GM21723 (cell line): ENCODE results near the gene SMIM7.
"Not testable (repeated sequence)": the region's sequence is repeated elsewhere in the genome, so short reads cannot be mapped to it uniquely, and the experiment has no call there.

Source experiments
- ATAC-seq: cut with Tn5 transposase; IDR thresholded peaks from one replicate; pipeline ENCODE4 v1.9.1; 2021; ENCODE audit warnings: mild to moderate bottlenecking, moderate library complexity; ENCODE audit not compliant: unreplicated experiment

Gene SMIM7

GRCh38 chr19:16655727-16656126 is 4.2 kb downstream of the SMIM7 start:
- ATAC-seq, result no peak

DNA sequence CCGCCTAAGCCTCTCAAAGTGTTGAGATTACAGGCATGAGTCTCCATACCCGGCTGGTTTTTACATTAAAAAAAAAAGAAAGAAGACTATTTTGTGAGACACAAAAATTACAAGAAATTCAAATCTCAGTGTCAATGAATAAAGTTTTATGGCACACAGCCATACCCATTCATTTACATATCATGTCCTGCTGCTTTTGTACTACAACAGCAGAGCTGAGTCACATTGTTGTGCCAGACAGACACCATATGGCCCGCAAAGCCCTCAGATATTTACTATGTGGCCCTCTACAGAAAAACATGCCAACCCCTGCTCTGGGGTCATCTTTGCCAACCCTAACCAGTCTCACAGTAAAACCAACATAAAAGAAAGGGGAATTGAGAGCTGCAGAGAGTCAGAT is 5.3 kb downstream of the SMIM7 start:
- no peak for ATAC-seq

GRCh38 chr19:16654140-16654539 is 5.8 kb downstream of the SMIM7 start:
- no peak for ATAC-seq

- no peak for ATAC-seq
Measured at GRCh38 chr19:16652854-16653253, 7.1 kb downstream of the SMIM7 start.

GRCh38 chr19:16651421-16652188 is 8.3 kb downstream of the SMIM7 start:
- not testable (repeated sequence) for ATAC-seq

- no peak for ATAC-seq
Measured at GRCh38 chr19:16650821-16651220, 9.1 kb downstream of the SMIM7 start.

- ATAC-seq, result no peak
Measured at GRCh38 chr19:16649734-16650133, 10.2 kb downstream of the SMIM7 start.

- ATAC-seq, result no peak
Measured at GRCh38 chr19:16645140-16645539, 14.8 kb downstream of the SMIM7 start.

DNA sequence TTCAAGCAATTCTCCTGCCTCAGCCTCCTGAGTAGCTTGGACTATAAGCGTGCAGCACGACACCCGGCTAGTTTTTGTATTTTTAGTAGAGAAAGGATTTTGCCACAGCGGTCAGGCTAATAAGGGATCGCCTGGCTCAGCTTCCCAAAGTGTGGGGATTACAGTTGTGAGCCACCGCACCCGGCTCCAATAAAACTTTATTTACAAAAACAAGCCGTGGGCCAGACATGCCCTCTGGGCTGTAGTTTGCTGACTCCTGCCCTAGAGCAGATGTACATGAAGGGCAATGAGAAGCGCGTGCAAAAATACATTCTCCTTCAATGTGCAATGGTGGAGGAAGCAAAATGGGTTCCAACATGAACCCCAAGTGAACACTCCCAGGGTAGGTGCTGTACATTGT is 18.2 kb downstream of the SMIM7 start:
- ATAC-seq, result no peak

- no peak for ATAC-seq
Measured at GRCh38 chr19:16640951-16641350, 19.0 kb downstream of the SMIM7 start.

DNA sequence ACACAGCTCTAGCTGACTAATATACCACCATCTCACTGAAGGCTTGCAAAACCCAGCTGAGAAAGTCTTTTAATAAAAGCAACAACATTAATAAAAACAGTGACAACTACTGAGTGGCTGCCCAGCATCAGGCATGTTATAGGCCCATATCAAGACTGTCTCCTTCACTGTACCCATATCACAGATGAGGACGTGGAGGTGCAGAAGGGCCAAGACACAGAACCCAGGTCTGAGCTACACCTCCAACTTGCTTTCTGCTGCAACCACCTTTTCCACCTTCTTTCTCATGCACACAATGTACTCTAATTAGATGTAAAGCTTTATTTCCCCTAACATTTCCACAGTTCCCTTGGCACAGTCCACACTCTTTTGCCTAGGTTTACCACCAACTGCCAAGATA is 21.3 kb downstream of the SMIM7 start:
- ATAC-seq, result no peak

- ATAC-seq, result no peak
Measured at GRCh38 chr19:16637535-16637934, 22.4 kb downstream of the SMIM7 start.

DNA sequence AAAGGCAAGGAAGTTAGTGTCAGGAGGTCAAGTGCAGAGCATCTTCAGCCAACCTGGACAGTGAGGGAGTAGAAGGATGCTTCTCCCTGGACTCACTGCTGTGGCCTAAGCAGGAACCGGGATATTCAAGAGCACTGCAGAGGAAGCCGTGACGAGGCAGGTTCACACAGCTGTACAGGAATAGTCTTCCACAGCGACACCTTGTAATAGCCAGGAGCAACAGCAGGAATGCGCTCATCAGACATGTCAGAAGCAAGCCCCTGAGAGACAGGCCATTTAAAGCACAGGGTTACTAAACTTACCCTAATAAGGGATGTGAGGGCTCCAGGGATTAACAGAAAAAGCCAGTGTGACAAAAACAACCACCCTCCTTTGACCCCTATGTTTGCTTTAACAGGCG is 28.5 kb downstream of the SMIM7 start:
- ATAC-seq, result no peak

DNA sequence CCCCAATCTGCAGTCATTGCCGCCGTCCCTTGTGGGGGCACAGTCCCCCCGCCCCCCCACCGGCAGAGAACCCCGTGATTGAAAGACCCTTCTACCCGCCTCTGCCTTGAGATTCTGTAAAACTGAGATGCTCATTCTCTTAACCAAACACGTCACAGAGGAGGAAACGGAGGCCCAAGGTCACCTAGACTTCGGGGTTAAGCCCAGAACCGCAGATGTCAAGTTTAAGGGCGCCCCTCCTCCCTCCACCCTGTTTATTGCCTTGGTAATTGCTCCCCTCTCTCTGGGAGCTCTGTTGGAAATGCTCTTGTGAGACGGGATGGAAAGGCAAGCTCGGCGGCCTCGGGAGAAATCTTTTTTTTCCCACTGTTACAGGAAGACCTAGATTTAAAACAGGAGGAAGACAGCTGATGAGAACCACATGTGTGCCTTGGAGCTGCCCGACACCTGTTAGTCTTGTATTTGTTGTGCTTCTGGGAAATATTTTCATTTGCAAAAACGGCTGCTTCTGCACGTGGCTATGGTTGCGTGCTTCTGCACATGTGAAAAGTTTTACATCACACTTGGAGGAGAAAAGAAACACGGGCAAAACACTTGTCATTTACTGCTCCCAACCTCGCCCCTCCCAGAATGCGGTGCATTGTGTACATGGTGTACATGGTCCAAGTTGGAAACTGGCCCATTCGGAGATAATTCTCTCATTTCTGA is 30.8 kb downstream of the SMIM7 start:
- ATAC-seq, result peak; percentile 5

GRCh38 chr19:16628183-16628983 is 31.6 kb downstream of the SMIM7 start, which contains the start of gene MED26:
MED26 (minus strand) TSS chr19:16628204; CDS start chr19:16627943, 261 bp downstream.
- ATAC-seq, result peak; percentile 79

GRCh38 chr19:16627928-16628182 is 32.1 kb downstream of the SMIM7 start:
- no peak for ATAC-seq

DNA sequence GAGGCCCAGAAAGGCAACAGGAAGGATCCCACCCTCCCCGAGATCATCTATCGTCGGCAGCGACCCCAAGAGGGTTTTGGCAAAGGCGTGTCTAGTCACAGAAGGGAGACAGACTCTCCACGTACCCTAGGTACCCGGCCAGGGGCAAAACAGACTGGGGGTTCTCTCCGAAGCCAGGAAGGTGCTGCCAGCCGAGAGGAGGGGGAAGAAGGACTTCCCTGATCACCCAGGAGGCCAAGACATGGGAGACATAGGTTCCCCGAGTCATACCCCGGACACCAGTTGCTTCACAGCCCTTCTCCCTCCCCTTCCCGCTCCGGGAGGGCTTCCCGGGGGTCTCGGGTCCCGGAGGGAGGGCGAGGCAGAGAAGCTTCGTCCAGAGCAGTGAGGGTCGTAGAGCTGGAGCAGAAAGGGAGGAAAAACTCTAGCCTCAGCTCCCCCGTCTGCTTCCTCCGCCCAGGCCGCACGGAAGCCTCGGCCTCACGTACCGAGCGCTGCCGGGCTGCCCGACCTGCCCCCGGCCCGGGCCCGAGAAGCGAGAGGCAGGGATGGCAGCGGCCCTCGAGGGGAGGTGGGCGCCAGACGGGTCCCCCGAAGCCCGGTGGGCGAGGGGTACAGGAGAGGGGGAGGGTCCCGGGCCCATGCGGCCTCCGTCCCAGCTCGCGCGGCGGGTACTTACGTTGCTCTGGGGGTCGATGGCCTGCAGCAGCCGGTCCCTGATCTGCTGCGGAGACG is 32.6 kb downstream of the SMIM7 start:
- ATAC-seq, result no peak

DNA sequence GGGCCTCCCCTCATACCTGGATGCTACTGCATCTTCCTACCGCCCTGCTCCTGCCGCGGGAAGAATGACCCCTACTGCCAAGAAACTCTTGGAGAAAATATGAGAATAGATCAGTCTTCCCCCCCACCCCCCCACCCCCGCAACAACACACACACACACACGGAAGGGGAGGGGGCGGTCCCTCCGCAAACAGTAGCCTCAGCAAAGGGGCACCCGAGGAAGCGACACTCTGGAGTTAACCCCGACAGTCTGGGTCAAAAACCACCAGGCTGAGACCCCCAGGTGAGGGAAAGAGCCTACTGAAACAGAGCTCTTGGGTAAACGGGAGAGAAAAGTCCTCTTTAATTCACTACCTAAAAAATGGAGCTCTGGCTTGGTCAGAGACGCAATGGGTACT is 33.1 kb downstream of the SMIM7 start:
- ATAC-seq, result no peak

GRCh38 chr19:16625163-16625958 is 34.6 kb downstream of the SMIM7 start:
- ATAC-seq, result no peak

DNA sequence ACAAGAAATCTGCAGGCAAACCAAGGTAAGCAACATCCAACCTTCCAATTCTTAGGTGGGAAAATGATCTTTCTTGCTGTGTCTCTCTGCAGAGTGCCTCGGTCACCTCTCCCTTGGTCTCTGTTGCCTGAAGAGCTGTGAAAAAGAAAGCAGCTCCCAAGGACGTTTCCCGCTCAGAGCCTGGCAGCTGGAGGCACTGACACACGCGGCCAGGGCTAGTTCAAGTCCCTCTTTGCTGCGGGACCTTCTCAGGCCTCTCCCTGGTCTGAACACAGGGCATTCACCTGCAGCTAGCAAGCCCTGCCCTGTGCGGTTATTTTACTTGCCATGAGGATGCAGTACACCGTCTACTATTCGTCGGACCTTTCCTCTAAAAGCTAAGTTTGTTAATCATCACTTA is 35.7 kb downstream of the SMIM7 start:
- no peak for ATAC-seq
